Right atrium auricular region (tissue), 2 donors: ENCODE data around the gene LDLRAP1. TPM values are rescaled to one million over a fixed set of nuclear protein-coding genes. Genes with fewer than 3 reads are reported as not detected.

Experiments used
- DNase-seq: peaks from one replicate; pipeline ENCODE4 v3.0.0-alpha.2; 2019; ENCODE audit warnings: low spot score
- H3K27ac ChIP-seq, 2 donors: fragments of 200-600 bp; sonication (generic); 1 replicate in 1 of 2; 2 replicates in 1 of 2; pipeline ENCODE4 v1.5.1; 2016 to 2019
- H3K27me3 ChIP-seq, 2 donors: fragments of 200-600 bp; sonication (generic); one replicate each; pipeline versions ENCODE4 v1.5.1 to v1.6.0; 2017 to 2019
- H3K36me3 ChIP-seq: fragments of 200-600 bp; sonication (generic); one replicate; pipeline ENCODE4 v1.5.1; 2016
- H3K4me1 ChIP-seq, 2 donors: fragments of 200-600 bp; sonication (generic); one replicate each; pipeline versions ENCODE4 v1.5.1 to v1.6.0; 2017 to 2019
- H3K4me3 ChIP-seq, 2 donors: fragments of 200-600 bp; sonication (generic); 1 replicate in 1 of 2; 2 replicates in 1 of 2; pipeline ENCODE4 v1.5.1; 2017 to 2019; ENCODE audit warnings: mild to moderate bottlenecking in 1 of 2, moderate library complexity in 1 of 2
- H3K9me3 ChIP-seq, 2 donors: fragments of 200-600 bp; sonication (generic); one replicate each; pipeline ENCODE4 v1.5.1; 2019
- total RNA-seq, 2 donors: library from RNA; depleted of rRNA; stranded (reverse); fragments of >200 nt; gene quantifications; one replicate each; pipeline ENCODE4 v1.1.0, GENCODE V29; 2016
- TF ChIP-seq, protein P1 (sequence below), 2 donors: fragments of 200-600 bp; sonication (generic); IDR thresholded peaks; one replicate each; pipeline ENCODE4 v1.5.1; 2019; ENCODE audit warnings: antibody characterized with exemption in 2 of 2

Gene LDLRAP1
- total RNA-seq, 2 donors from 2014 or later: 8.9 to 10.1 TPM

DNA sequence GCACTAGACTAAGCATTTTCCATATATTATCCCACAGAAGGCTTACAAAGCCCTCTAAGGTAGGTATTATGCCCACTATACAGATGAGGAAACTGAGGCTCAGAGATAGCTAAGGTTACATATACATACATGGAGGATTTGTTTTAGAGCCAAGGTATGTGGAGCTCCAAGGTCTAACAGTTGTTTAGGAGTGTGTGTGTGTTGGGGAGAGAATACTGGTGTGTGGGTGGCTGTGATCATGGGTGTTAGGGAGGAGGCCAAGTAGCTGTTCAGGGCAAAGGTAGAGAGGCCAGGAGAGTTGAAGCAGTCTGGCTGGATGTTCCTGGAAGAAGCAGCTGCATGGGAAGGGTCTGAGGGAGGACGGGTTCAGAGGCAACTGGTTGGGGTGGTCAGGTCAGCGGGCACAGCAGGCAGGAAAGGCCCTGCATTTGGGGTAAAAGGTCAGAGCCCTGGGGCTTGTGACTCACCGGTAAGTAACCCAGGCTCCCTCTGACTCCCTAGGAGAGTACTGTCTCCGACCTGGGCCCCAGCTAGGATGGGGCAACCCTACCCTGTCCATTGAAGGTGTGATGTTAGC, 5.1 kb upstream of the LDLRAP1 start:
- Histone ChIP-seq H3K9me3 (no peaks in the 10 kb centered on the region), H3K4me1 (peaks cover 0 to 3% of the 10 kb centered on the region in 2 donors), H3K36me3 (no peaks in the 10 kb centered on the region), H3K27ac (no peak overlapping the region), H3K27me3 (no peaks in the 10 kb centered on the region), H3K4me3 (no peak overlapping the region)
- TF ChIP-seq, protein P1, sequence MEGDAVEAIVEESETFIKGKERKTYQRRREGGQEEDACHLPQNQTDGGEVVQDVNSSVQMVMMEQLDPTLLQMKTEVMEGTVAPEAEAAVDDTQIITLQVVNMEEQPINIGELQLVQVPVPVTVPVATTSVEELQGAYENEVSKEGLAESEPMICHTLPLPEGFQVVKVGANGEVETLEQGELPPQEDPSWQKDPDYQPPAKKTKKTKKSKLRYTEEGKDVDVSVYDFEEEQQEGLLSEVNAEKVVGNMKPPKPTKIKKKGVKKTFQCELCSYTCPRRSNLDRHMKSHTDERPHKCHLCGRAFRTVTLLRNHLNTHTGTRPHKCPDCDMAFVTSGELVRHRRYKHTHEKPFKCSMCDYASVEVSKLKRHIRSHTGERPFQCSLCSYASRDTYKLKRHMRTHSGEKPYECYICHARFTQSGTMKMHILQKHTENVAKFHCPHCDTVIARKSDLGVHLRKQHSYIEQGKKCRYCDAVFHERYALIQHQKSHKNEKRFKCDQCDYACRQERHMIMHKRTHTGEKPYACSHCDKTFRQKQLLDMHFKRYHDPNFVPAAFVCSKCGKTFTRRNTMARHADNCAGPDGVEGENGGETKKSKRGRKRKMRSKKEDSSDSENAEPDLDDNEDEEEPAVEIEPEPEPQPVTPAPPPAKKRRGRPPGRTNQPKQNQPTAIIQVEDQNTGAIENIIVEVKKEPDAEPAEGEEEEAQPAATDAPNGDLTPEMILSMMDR (IDR thresholded peaks at IDR 0.05): no peak
- DNase-seq: no peak

DNA sequence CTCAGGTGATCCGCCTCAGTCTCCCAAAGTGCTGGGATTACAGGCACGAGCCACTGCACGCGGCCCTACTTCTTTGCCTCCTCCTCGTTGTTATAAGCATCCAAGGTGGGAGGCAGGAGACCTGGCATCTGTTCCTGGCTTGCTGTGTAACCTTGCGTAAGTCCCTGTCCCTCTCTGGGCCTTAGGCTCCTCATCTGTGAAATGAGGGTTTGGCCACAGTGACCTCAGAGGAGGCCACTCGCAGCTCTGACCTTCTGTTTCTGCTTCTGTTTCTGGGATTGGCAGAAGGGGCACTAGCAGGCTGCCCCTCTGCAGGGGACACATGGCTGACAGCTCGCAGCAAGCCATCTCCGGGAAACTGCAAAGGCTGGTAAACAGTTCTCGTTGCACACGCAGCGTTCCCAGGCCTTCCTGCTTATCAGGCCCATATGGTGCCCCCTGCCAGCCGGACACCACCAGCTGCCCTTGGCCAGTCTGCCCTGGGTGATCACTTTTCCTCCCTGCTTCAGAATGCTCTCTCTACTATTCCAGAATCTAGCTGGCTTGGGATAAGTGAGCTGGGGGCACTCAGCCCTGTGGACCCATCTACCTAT, 2.6 kb upstream of the LDLRAP1 start:
- H3K9me3 ChIP-seq: no peaks in the 10 kb centered on the region
- no peaks in the 10 kb centered on the region for H3K36me3 ChIP-seq
- H3K4me1 ChIP-seq: peaks cover 0 to 23% of the 10 kb centered on the region in 2 donors
- no peak overlapping the region for H3K27ac ChIP-seq
- no peaks in the 10 kb centered on the region for H3K27me3 ChIP-seq
- no peak overlapping the region for H3K4me3 ChIP-seq
- DNase-seq: no peak
- TF ChIP-seq, protein P1 (IDR thresholded peaks at IDR 0.05): no peak

DNA sequence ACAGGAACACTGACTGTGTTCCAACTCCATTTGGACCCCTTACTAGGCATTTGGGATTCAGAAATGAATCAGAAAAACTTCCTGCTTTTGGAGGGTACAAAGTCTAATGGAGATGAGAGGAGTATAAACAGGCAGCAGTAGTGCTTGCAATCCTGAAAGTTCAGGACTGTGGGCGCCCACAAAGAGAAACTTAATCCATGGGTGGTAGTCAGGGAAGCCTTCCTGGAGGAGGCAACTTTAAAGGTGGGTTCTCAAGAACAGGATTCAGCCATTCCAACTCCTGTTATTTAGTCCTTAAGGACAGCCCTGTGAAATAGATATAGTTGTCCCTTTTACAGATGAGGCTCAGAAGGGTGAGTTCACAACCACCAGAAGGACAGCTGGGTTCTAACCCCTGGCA, 2.0 kb upstream of the LDLRAP1 start:
- TF ChIP-seq, protein P1 (IDR thresholded peaks at IDR 0.05): no peak
- Histone ChIP-seq H3K36me3 (no peaks in the 10 kb centered on the region), H3K9me3 (no peaks in the 10 kb centered on the region), H3K27ac (no peak overlapping the region), H3K4me3 (no peak overlapping the region), H3K27me3 (no peaks in the 10 kb centered on the region), H3K4me1 (peaks cover 0 to 26% of the 10 kb centered on the region in 2 donors)
- no peak for DNase-seq

DNA sequence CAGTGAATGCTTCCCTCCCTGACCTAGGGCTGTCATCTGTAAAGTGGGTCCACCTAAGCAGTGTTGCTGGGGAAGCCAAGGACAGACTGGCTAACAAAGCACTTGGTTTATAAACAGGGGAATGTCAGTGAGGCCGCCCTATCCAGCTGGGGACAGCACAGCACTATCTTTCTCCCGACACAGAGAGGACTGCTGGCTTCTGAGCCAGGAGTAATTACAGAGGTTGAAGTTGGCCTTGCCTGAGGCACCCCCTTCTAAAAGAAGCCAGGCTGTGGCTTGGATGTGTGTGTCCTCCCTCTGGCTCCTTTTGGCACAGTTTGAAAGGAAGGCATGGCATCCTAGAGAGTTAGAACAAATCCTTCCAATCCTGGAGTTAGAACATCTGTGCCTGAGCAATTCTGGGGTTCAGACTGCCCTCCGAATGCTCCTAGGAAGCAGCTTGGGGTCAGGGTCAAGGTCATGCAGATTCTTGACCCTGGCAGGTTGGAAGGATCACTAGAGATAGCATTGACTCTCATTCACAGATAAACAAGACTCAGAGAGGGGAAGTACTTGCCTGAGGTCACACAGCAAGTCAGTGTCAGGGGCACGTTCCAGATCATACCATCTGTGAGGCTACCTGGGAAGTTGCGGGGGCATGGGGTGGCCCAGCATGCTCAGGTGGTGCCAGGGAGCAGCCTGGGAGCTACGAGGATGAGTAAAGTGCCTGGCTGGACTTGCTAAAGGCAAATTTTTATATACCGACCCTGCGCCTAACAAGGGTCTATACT, 1.3 kb upstream of the LDLRAP1 start:
- TF ChIP-seq, protein P1 (IDR thresholded peaks at IDR 0.05): no peak
- Histone ChIP-seq H3K4me1 (peaks cover 0 to 26% of the 10 kb centered on the region in 2 donors), H3K9me3 (no peaks in the 10 kb centered on the region), H3K27me3 (no peaks in the 10 kb centered on the region), H3K4me3 (no peak overlapping the region), H3K36me3 (no peaks in the 10 kb centered on the region), H3K27ac (no peak overlapping the region)
- no peak for DNase-seq

DNA sequence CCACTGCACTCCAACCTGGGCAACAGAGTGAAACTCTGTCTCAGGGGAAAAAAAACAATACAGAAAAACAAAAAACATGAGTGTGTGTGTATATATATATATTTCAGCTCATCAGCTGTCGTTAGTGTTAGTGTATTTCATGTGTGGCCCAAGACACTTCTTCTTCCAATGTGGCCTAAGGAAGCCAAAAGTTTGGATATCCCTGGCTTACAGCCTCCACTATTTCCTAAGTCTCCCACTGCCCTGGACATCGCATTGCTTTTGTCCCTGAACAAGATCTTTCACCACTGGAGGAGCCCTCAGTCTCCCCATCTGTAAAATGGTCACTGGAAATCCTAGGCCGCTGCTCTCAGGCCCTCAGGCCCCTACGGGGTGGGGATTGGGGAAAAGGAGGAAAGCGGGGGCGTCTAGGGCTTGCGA, 391 bp upstream of the LDLRAP1 start:
- Histone ChIP-seq H3K9me3 (no peaks in the 10 kb centered on the region), H3K36me3 (no peaks in the 10 kb centered on the region), H3K4me3 (peak overlapping the region; percentile 72 to 81), H3K27ac (peak overlapping the region; percentile 76 to 80), H3K27me3 (no peaks in the 10 kb centered on the region), H3K4me1 (peaks cover 0 to 26% of the 10 kb centered on the region in 2 donors)
- DNase-seq: no peak
- TF ChIP-seq, protein P1 (IDR thresholded peaks at IDR 0.05): no peak
